Measurements from ENCODE around the gene TMEM258. TPM values are rescaled to one million over a fixed set of nuclear protein-coding genes. Genes with fewer than 3 reads are reported as not detected.

The TMEM258 gene
- polyA plus RNA-seq, 2 donors = 90.3 to 142 TPM

- 56 to 61% methylated on average over 19 to 21 of the region's 21 CpGs for WGBS, 2 donors
- Histone ChIP-seq H3K4me1 (ENCODE audit: control insufficient read depth in 2 of 2, insufficient read depth in 2 of 2, low read length in 1 of 2) (peaks cover 2 to 17% of the 10 kb centered on the region in 2 donors), H3K4me3 (ENCODE audit: low read depth in 1 of 2, low read length in 2 of 2) (no peak overlapping the region), H3K9me3 (ENCODE audit: control insufficient read depth in 2 of 2, insufficient read depth in 1 of 2, low read depth in 1 of 2, low read length in 1 of 2) (no peaks in the 10 kb centered on the region), H3K27me3 (ENCODE audit: control insufficient read depth in 1 of 2, insufficient read depth in 2 of 2, low read length in 2 of 2) (no peaks in the 10 kb centered on the region), H3K27ac (ENCODE audit: low read depth in 2 of 2, low read length in 1 of 2) (no peak overlapping the region), H3K36me3 (ENCODE audit: control insufficient read depth in 2 of 2, insufficient read depth in 2 of 2, low read length in 1 of 2) (no peaks in the 10 kb centered on the region)
Observed at GRCh38 chr11:61749591-61750217, 42.7 kb downstream of the TMEM258 start.

- H3K4me3 ChIP-seq (ENCODE audit: low read depth in 1 of 2, low read length in 2 of 2) = no peak overlapping the region
- no peaks in the 10 kb centered on the region for H3K9me3 ChIP-seq (ENCODE audit: control insufficient read depth in 2 of 2, insufficient read depth in 1 of 2, low read depth in 1 of 2, low read length in 1 of 2)
- H3K27me3 ChIP-seq (ENCODE audit: control insufficient read depth in 1 of 2, insufficient read depth in 2 of 2, low read length in 2 of 2) = no peaks in the 10 kb centered on the region
- 26 to 39% methylated on average over 3 of the region's 3 CpGs for WGBS, 2 donors
- peaks cover 0 to 11% of the 10 kb centered on the region in 2 donors for H3K36me3 ChIP-seq (ENCODE audit: control insufficient read depth in 2 of 2, insufficient read depth in 2 of 2, low read length in 1 of 2)
- H3K27ac ChIP-seq (ENCODE audit: low read depth in 2 of 2, low read length in 1 of 2) = no peak overlapping the region
- peaks cover 2 to 17% of the 10 kb centered on the region in 2 donors for H3K4me1 ChIP-seq (ENCODE audit: control insufficient read depth in 2 of 2, insufficient read depth in 2 of 2, low read length in 1 of 2)
Observed at GRCh38 chr11:61747967-61748285, 44.5 kb downstream of the TMEM258 start.

- no peaks in the 10 kb centered on the region for H3K9me3 ChIP-seq (ENCODE audit: control insufficient read depth in 2 of 2, insufficient read depth in 1 of 2, low read depth in 1 of 2, low read length in 1 of 2)
- H3K4me1 ChIP-seq (ENCODE audit: control insufficient read depth in 2 of 2, insufficient read depth in 2 of 2, low read length in 1 of 2) = peaks cover 2 to 18% of the 10 kb centered on the region in 2 donors
- WGBS, 2 donors = 43 to 56% methylated on average over 19 of the region's 19 CpGs
- H3K27me3 ChIP-seq (ENCODE audit: control insufficient read depth in 1 of 2, insufficient read depth in 2 of 2, low read length in 2 of 2) = no peaks in the 10 kb centered on the region
- H3K36me3 ChIP-seq (ENCODE audit: control insufficient read depth in 2 of 2, insufficient read depth in 2 of 2, low read length in 1 of 2) = peaks cover 0 to 11% of the 10 kb centered on the region in 2 donors
- H3K27ac ChIP-seq (ENCODE audit: low read depth in 2 of 2, low read length in 1 of 2) = peak overlapping the region in 1 of 2 donors; percentile 74
- H3K4me3 ChIP-seq (ENCODE audit: low read depth in 1 of 2, low read length in 2 of 2) = no peak overlapping the region
Observed at GRCh38 chr11:61747192-61747966, 45.0 kb downstream of the TMEM258 start.

GRCh38 chr11:61746442-61747191 is 45.8 kb downstream of the TMEM258 start:
- Histone ChIP-seq H3K36me3 (ENCODE audit: control insufficient read depth in 2 of 2, insufficient read depth in 2 of 2, low read length in 1 of 2) (peaks cover 0 to 13% of the 10 kb centered on the region in 2 donors), H3K4me1 (ENCODE audit: control insufficient read depth in 2 of 2, insufficient read depth in 2 of 2, low read length in 1 of 2) (peaks cover 2 to 20% of the 10 kb centered on the region in 2 donors), H3K27ac (ENCODE audit: low read depth in 2 of 2, low read length in 1 of 2) (peak overlapping the region in 1 of 2 donors; percentile 35), H3K4me3 (ENCODE audit: low read depth in 1 of 2, low read length in 2 of 2) (no peak overlapping the region), H3K9me3 (ENCODE audit: control insufficient read depth in 2 of 2, insufficient read depth in 1 of 2, low read depth in 1 of 2, low read length in 1 of 2) (no peaks in the 10 kb centered on the region), H3K27me3 (ENCODE audit: control insufficient read depth in 1 of 2, insufficient read depth in 2 of 2, low read length in 2 of 2) (no peaks in the 10 kb centered on the region)
- 72 to 79% methylated on average over 19 of the region's 19 CpGs for WGBS, 2 donors

GRCh38 chr11:61745781-61746441 is 46.5 kb downstream of the TMEM258 start:
- no peak overlapping the region for H3K4me3 ChIP-seq (ENCODE audit: low read depth in 1 of 2, low read length in 2 of 2)
- peaks cover 2 to 25% of the 10 kb centered on the region in 2 donors for H3K4me1 ChIP-seq (ENCODE audit: control insufficient read depth in 2 of 2, insufficient read depth in 2 of 2, low read length in 1 of 2)
- H3K27me3 ChIP-seq (ENCODE audit: control insufficient read depth in 1 of 2, insufficient read depth in 2 of 2, low read length in 2 of 2) = no peaks in the 10 kb centered on the region
- H3K9me3 ChIP-seq (ENCODE audit: control insufficient read depth in 2 of 2, insufficient read depth in 1 of 2, low read depth in 1 of 2, low read length in 1 of 2) = no peaks in the 10 kb centered on the region
- peaks cover 0 to 19% of the 10 kb centered on the region in 2 donors for H3K36me3 ChIP-seq (ENCODE audit: control insufficient read depth in 2 of 2, insufficient read depth in 2 of 2, low read length in 1 of 2)
- WGBS, 2 donors = 70 to 72% methylated on average over 15 of the region's 15 CpGs
- no peak overlapping the region for H3K27ac ChIP-seq (ENCODE audit: low read depth in 2 of 2, low read length in 1 of 2)

GRCh38 chr11:61744609-61745156 is 47.7 kb downstream of the TMEM258 start:
- no peak overlapping the region for H3K4me3 ChIP-seq (ENCODE audit: low read depth in 1 of 2, low read length in 2 of 2)
- peaks cover 0 to 22% of the 10 kb centered on the region in 2 donors for H3K36me3 ChIP-seq (ENCODE audit: control insufficient read depth in 2 of 2, insufficient read depth in 2 of 2, low read length in 1 of 2)
- no peak overlapping the region for H3K27ac ChIP-seq (ENCODE audit: low read depth in 2 of 2, low read length in 1 of 2)
- WGBS, 2 donors = 81 to 95% methylated on average over 10 of the region's 10 CpGs
- peaks cover 2 to 34% of the 10 kb centered on the region in 2 donors for H3K4me1 ChIP-seq (ENCODE audit: control insufficient read depth in 2 of 2, insufficient read depth in 2 of 2, low read length in 1 of 2)
- peaks cover 0 to 4% of the 10 kb centered on the region in 2 donors for H3K9me3 ChIP-seq (ENCODE audit: control insufficient read depth in 2 of 2, insufficient read depth in 1 of 2, low read depth in 1 of 2, low read length in 1 of 2)
- H3K27me3 ChIP-seq (ENCODE audit: control insufficient read depth in 1 of 2, insufficient read depth in 2 of 2, low read length in 2 of 2) = no peaks in the 10 kb centered on the region

GRCh38 chr11:61744181-61744580 is 48.2 kb downstream of the TMEM258 start:
- no peak overlapping the region for H3K27ac ChIP-seq (ENCODE audit: low read depth in 2 of 2, low read length in 1 of 2)
- H3K9me3 ChIP-seq (ENCODE audit: control insufficient read depth in 2 of 2, insufficient read depth in 1 of 2, low read depth in 1 of 2, low read length in 1 of 2) = peaks cover 0 to 4% of the 10 kb centered on the region in 2 donors
- peaks cover 0 to 22% of the 10 kb centered on the region in 2 donors for H3K36me3 ChIP-seq (ENCODE audit: control insufficient read depth in 2 of 2, insufficient read depth in 2 of 2, low read length in 1 of 2)
- no peaks in the 10 kb centered on the region for H3K27me3 ChIP-seq (ENCODE audit: control insufficient read depth in 1 of 2, insufficient read depth in 2 of 2, low read length in 2 of 2)
- 88 to 91% methylated on average over 20 of the region's 20 CpGs for WGBS, 2 donors
- no peak overlapping the region for H3K4me3 ChIP-seq (ENCODE audit: low read depth in 1 of 2, low read length in 2 of 2)
- peaks cover 2 to 34% of the 10 kb centered on the region in 2 donors for H3K4me1 ChIP-seq (ENCODE audit: control insufficient read depth in 2 of 2, insufficient read depth in 2 of 2, low read length in 1 of 2)

GRCh38 chr11:61743486-61744095 is 48.8 kb downstream of the TMEM258 start:
- H3K4me1 ChIP-seq (ENCODE audit: control insufficient read depth in 2 of 2, insufficient read depth in 2 of 2, low read length in 1 of 2) = peaks cover 2 to 34% of the 10 kb centered on the region in 2 donors
- H3K9me3 ChIP-seq (ENCODE audit: control insufficient read depth in 2 of 2, insufficient read depth in 1 of 2, low read depth in 1 of 2, low read length in 1 of 2) = peaks cover 0 to 4% of the 10 kb centered on the region in 2 donors
- H3K36me3 ChIP-seq (ENCODE audit: control insufficient read depth in 2 of 2, insufficient read depth in 2 of 2, low read length in 1 of 2) = peaks cover 0 to 22% of the 10 kb centered on the region in 2 donors
- H3K4me3 ChIP-seq (ENCODE audit: low read depth in 1 of 2, low read length in 2 of 2) = no peak overlapping the region
- no peak overlapping the region for H3K27ac ChIP-seq (ENCODE audit: low read depth in 2 of 2, low read length in 1 of 2)
- no peaks in the 10 kb centered on the region for H3K27me3 ChIP-seq (ENCODE audit: control insufficient read depth in 1 of 2, insufficient read depth in 2 of 2, low read length in 2 of 2)
- WGBS, 2 donors = 90 to 93% methylated on average over 38 to 42 of the region's 42 CpGs
